ENCODE results near the gene DGCR2.

DNA sequence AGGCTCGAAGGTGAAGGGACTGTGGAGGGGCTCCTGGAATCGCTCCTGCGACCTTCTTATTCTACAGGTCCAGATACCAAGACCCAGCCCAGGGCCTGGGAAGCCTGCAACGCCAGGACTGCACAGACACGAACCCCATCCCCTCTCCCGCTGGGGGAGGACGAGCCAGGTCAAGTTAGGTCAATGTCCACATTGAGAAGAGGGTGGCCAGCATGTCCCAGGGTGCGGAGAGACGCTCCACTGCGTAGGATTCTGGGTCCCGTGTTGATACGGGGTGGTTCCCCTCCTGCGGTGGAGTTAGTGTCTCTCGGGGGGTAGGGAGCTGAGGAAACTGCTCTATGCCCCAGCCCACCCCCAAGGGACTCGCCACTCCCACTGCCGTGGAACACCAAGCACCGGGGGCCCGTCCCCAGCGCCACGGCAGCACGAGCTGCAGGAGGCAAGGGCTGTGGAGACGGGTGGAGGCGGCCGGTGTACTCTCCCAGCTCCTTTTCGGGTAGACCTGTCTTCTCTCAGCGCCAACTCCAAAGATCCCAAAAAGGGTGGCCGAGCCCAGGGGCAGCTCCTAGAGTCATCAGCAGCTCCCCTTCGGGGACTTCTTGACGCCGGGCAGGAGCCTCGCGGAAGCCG, 26.3 kb upstream of the DGCR2 start:
- TF ChIP-seq, protein P1, sequence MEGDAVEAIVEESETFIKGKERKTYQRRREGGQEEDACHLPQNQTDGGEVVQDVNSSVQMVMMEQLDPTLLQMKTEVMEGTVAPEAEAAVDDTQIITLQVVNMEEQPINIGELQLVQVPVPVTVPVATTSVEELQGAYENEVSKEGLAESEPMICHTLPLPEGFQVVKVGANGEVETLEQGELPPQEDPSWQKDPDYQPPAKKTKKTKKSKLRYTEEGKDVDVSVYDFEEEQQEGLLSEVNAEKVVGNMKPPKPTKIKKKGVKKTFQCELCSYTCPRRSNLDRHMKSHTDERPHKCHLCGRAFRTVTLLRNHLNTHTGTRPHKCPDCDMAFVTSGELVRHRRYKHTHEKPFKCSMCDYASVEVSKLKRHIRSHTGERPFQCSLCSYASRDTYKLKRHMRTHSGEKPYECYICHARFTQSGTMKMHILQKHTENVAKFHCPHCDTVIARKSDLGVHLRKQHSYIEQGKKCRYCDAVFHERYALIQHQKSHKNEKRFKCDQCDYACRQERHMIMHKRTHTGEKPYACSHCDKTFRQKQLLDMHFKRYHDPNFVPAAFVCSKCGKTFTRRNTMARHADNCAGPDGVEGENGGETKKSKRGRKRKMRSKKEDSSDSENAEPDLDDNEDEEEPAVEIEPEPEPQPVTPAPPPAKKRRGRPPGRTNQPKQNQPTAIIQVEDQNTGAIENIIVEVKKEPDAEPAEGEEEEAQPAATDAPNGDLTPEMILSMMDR (optimal IDR thresholded peaks at IDR 0.05 in 1 of 3, IDR thresholded peaks at IDR 0.05 in 1 of 3, conservative IDR thresholded peaks at IDR 0.05 in 1 of 3; ENCODE audit: extremely low read depth in 1 of 3, insufficient read depth in 2 of 3, low read length in 3 of 3) = no peak
- no peak for TF ChIP-seq EZH2 (IDR thresholded peaks at IDR 0.05; ENCODE audit: low read length)
